Uterus (tissue), 4 donors: ENCODE results near the gene MKLN1. TPM values are rescaled to one million over a fixed set of nuclear protein-coding genes. Genes with fewer than 3 reads are reported as not detected.
A peak's percentile ranks its signal among the peaks of the same experiment; 100 is the strongest.

Experiments
- DNase-seq, 2 donors: peaks; one replicate each; pipeline ENCODE4 v3.0.0-alpha.2; 2019 to 2020
- H3K27ac ChIP-seq, 2 donors: fragments of 200-600 bp; sonication (generic); 1 replicate in 1 of 2; 2 replicates in 1 of 2; pipeline ENCODE4 v1.5.1; 2016 to 2018
- H3K27me3 ChIP-seq, 2 donors: fragments of 200-600 bp; sonication (generic); one replicate each; pipeline ENCODE4 v1.5.1; 2018 to 2019; ENCODE audit warnings: control low read depth in 1 of 2
- H3K36me3 ChIP-seq, 2 donors: fragments of 200-600 bp; sonication (generic); one replicate each; pipeline ENCODE4 v1.5.1; 2019; ENCODE audit warnings: control low read depth in 1 of 2
- H3K4me1 ChIP-seq, 2 donors: fragments of 200-600 bp; sonication (generic); one replicate each; pipeline ENCODE4 v1.5.1; 2018 to 2019; ENCODE audit warnings: control low read depth in 1 of 2
- H3K4me3 ChIP-seq, 2 donors: fragments of 200-600 bp; sonication (generic); 1 replicate in 1 of 2; 2 replicates in 1 of 2; pipeline ENCODE4 v1.5.1; 2018 to 2019; ENCODE audit warnings: mild to moderate bottlenecking in 1 of 2
- H3K9me3 ChIP-seq, 2 donors: fragments of 200-600 bp; sonication (generic); one replicate each; pipeline ENCODE4 v1.5.1; 2019; ENCODE audit warnings: control low read depth in 1 of 2
- POLR2A ChIP-seq, 2 donors: fragments of 450-650 bp; IDR thresholded peaks; one replicate each; pipeline ENCODE4 v1.6.1; 2016; ENCODE audit warnings: antibody characterized with exemption in 2 of 2, mild to moderate bottlenecking in 1 of 2, moderate library complexity in 1 of 2
- intact Hi-C: fragments of 100-400 bp; cut with DNase I; formaldehyde crosslinking; loops from one replicate; pipeline ENCODE4 v1.15.1; 2023; ENCODE audit warnings: low total_unique reads
- total RNA-seq, 4 donors: library from RNA; depleted of rRNA in 3 of 4; stranded (reverse); fragments of >200 nt in 3 of 4; gene quantifications; one replicate each; pipeline versions ENCODE4 v1.1.0 to v1.2.4, GENCODE V29; 2014 to 2023
- TF ChIP-seq, protein P1 (sequence below), 4 experiments: fragments of 200-600 bp in 2 of 4; fragments of 450-650 bp in 2 of 4; sonication (generic) in 2 of 4; IDR thresholded peaks; one replicate each; pipeline ENCODE4 v1.5.1; 2016 to 2019; ENCODE audit warnings: antibody characterized with exemption in 4 of 4, mild to moderate bottlenecking in 2 of 4, moderate library complexity in 1 of 4
- donor health status: DM: yes; HTN: yes; CAD: no.

The MKLN1 gene
- total RNA-seq, 4 donors from 2014 or later = 52.9 to 311 (median 128) TPM

DNA sequence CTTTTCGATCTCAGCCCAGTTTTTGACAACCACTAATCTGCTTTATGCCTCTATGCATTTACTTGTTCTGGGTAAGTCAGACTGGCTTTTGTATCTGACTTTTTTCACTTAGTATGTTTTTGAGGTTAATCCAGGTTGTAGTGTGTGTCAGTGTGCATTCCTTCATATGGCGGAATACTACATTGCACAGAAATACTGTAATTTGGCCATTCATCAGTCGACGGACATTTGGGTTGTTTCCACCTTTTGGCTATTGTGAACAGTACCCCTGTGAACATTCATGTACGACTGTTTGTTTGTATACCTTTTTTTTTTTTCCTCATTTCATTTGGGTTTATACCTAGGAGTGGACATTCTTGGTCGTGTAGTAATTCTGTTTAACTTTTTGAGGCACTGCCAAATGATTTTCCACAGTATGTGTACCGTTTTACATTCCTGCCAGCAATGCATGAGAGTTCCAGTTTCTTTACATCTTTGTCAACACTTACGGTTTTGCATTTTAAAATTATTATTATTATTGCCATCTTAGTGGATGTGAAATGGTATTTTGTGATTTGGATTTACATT, 57.4 kb downstream of the MKLN1 start:
- H3K4me1 ChIP-seq = no peaks in the 10 kb centered on the region
- H3K36me3 ChIP-seq = no peaks in the 10 kb centered on the region
- TF ChIP-seq POLR2A (IDR thresholded peaks at IDR 0.05) = no peak
- TF ChIP-seq, protein P1, sequence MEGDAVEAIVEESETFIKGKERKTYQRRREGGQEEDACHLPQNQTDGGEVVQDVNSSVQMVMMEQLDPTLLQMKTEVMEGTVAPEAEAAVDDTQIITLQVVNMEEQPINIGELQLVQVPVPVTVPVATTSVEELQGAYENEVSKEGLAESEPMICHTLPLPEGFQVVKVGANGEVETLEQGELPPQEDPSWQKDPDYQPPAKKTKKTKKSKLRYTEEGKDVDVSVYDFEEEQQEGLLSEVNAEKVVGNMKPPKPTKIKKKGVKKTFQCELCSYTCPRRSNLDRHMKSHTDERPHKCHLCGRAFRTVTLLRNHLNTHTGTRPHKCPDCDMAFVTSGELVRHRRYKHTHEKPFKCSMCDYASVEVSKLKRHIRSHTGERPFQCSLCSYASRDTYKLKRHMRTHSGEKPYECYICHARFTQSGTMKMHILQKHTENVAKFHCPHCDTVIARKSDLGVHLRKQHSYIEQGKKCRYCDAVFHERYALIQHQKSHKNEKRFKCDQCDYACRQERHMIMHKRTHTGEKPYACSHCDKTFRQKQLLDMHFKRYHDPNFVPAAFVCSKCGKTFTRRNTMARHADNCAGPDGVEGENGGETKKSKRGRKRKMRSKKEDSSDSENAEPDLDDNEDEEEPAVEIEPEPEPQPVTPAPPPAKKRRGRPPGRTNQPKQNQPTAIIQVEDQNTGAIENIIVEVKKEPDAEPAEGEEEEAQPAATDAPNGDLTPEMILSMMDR (IDR thresholded peaks at IDR 0.05) = no peak
- no peaks in the 10 kb centered on the region for H3K9me3 ChIP-seq
- no peaks in the 10 kb centered on the region for H3K27me3 ChIP-seq
- no peak for DNase-seq
- no peak overlapping the region for H3K27ac ChIP-seq
- no peak overlapping the region for H3K4me3 ChIP-seq
- intact Hi-C loops = no loop called here

DNA sequence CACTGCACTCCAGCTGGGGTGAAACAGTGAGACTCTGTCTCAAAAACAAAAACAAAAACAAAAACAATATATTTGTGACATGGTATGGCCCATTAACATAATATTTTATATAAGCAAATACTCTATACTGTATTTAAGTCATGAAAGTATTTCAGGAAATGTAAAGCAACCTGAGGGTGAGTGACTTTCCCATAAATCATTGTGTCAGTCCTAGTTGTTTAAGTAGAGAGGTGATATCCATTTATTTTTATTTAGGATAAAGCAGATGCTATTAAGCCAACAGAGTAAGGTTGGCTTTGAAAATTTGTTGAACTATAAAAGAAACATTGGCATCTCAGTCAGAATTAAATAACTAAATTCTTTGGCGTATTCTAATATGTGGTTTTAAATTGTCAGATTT, 60.5 kb downstream of the MKLN1 start:
- Histone ChIP-seq H3K4me3 (no peak overlapping the region), H3K4me1 (no peaks in the 10 kb centered on the region), H3K27ac (no peak overlapping the region), H3K36me3 (no peaks in the 10 kb centered on the region), H3K27me3 (no peaks in the 10 kb centered on the region), H3K9me3 (no peaks in the 10 kb centered on the region)
- intact Hi-C loops = no loop called here
- no peak for TF ChIP-seq POLR2A (IDR thresholded peaks at IDR 0.05)
- TF ChIP-seq, protein P1 (IDR thresholded peaks at IDR 0.05) = no peak
- no peak for DNase-seq

DNA sequence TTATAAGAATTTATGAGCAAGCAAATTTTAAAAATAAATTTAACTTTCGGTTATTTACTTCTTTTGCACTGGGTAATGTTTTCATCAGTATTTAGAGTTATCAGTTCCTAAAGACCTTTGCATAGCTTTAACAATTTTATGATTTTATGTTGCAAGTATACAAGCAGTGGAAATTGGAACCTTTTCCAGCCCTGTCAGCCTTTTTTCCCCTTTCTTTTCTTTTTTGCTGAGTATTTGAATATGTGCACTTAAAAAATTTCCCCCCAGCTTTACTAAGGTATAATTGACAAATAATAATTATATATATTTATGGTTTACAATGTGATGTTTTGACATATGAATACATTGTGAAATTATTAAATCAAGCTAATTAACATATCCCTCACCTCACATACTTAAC, 62.6 kb downstream of the MKLN1 start:
- Histone ChIP-seq H3K27ac (no peak overlapping the region), H3K4me3 (no peak overlapping the region), H3K36me3 (no peaks in the 10 kb centered on the region), H3K9me3 (no peaks in the 10 kb centered on the region), H3K4me1 (no peaks in the 10 kb centered on the region), H3K27me3 (no peaks in the 10 kb centered on the region)
- TF ChIP-seq, protein P1 (IDR thresholded peaks at IDR 0.05) = no peak
- no peak for TF ChIP-seq POLR2A (IDR thresholded peaks at IDR 0.05)
- no peak for DNase-seq
- intact Hi-C loops = no loop called here

DNA sequence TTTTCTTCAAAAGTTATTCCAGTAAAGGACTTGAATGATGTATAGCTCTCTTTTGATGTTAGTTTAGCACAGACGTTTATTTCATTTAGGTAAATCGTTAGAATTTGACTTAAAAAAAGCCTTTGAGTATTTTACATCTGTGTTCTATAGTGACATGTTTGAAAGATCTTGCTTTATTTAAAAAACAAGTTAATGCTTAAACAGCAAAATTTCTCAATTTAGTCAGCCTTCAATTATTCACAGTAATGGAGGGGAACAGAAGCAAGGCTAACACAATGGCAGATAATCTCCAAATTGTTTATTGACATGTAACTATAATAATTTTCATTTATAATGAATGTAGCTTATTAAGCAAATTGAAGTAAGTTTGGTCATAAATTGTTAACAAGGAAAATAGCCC, 63.5 kb downstream of the MKLN1 start:
- intact Hi-C loops = no loop called here
- no peak overlapping the region for H3K27ac ChIP-seq
- no peaks in the 10 kb centered on the region for H3K27me3 ChIP-seq
- TF ChIP-seq POLR2A (IDR thresholded peaks at IDR 0.05) = no peak
- TF ChIP-seq, protein P1 (IDR thresholded peaks at IDR 0.05) = no peak
- H3K4me3 ChIP-seq = no peak overlapping the region
- DNase-seq = no peak
- H3K4me1 ChIP-seq = no peaks in the 10 kb centered on the region
- H3K36me3 ChIP-seq = no peaks in the 10 kb centered on the region
- no peaks in the 10 kb centered on the region for H3K9me3 ChIP-seq

DNA sequence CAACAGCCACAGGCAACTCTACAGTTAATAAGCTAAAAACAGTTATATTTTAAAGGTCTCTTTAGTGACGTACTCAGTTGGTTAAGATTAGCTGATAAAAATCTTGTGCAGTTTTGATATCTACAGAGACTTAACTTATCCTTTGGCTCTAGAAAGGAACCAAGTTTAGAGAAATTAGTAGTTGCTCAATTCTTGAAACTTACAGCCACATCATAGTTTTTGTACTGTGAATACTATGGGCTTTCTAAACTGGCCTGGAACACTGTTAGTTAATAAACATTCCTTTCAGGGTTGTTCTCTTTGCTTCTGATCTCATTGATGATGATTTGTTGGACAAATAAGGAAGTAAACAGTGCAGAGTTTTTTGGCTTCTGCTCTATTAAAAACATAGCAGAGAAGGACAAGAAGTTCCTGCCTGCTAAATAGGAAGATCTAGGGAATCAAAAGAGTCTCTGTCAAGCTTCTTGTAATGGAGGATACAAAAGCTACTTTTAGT, 73.1 kb downstream of the MKLN1 start:
- Histone ChIP-seq H3K27ac (peak overlapping the region; percentile 56 to 71), H3K4me3 (no peak overlapping the region), H3K9me3 (no peaks in the 10 kb centered on the region), H3K36me3 (no peaks in the 10 kb centered on the region), H3K4me1 (peaks cover 0 to 6% of the 10 kb centered on the region in 2 donors), H3K27me3 (no peaks in the 10 kb centered on the region)
- TF ChIP-seq POLR2A (IDR thresholded peaks at IDR 0.05) = no peak
- TF ChIP-seq, protein P1 (IDR thresholded peaks at IDR 0.05) = no peak
- DNase-seq = no peak
- intact Hi-C loops = no loop called here
